CD4-positive, alpha-beta T cell treated with Interferon alpha-2 for 1 hour (primary cell): Measurements from ENCODE around the gene BPGM.

ENCODE experiments used
- DNase-seq, 2 donors: peaks; one replicate each; pipeline ENCODE4 v3.0.0-alpha.2; 2020 to 2022

BPGM gene

GRCh38 chr7:134699021-134699818 lies 52.6 kb downstream of the BPGM start:
- DNase-seq, result no peak

GRCh38 chr7:134699899-134700298 lies 53.2 kb downstream of the BPGM start:
- DNase-seq, result no peak

GRCh38 chr7:134701272-134701671 lies 54.6 kb downstream of the BPGM start:
- DNase-seq, result peak in 1 of 2 donors; percentile 52

GRCh38 chr7:134702366-134703240 lies 56.0 kb downstream of the BPGM start:
- DNase-seq, result no peak

- no peak for DNase-seq
Measured at GRCh38 chr7:134703241-134703594, 56.6 kb downstream of the BPGM start.

GRCh38 chr7:134703782-134704181 lies 57.1 kb downstream of the BPGM start:
- no peak for DNase-seq

GRCh38 chr7:134704827-134705226 lies 58.2 kb downstream of the BPGM start:
- no peak for DNase-seq

GRCh38 chr7:134705716-134706115 lies 59.1 kb downstream of the BPGM start:
- no peak for DNase-seq

- no peak for DNase-seq
Measured at GRCh38 chr7:134706468-134706867, 59.8 kb downstream of the BPGM start.

GRCh38 chr7:134707663-134708378 lies 61.2 kb downstream of the BPGM start:
- DNase-seq, result no peak

- no peak for DNase-seq
Measured at GRCh38 chr7:134708692-134709091, 62.0 kb downstream of the BPGM start.

GRCh38 chr7:134709197-134709596 lies 62.5 kb downstream of the BPGM start:
- DNase-seq, result no peak

GRCh38 chr7:134710511-134710853 lies 63.8 kb downstream of the BPGM start:
- no peak for DNase-seq

- peak; percentile 36 to 61 for DNase-seq
Measured at GRCh38 chr7:134710854-134711624, 64.4 kb downstream of the BPGM start.

- no peak for DNase-seq
Measured at GRCh38 chr7:134712196-134712595, 65.5 kb downstream of the BPGM start.

- DNase-seq, result no peak
Measured at GRCh38 chr7:134714470-134715205, 68.0 kb downstream of the BPGM start.

GRCh38 chr7:134718211-134718875 lies 71.7 kb downstream of the BPGM start:
- DNase-seq, result no peak

- no peak for DNase-seq
Measured at GRCh38 chr7:134720091-134720935, 73.7 kb downstream of the BPGM start.

- DNase-seq, result no peak
Measured at GRCh38 chr7:134721171-134721570, 74.5 kb downstream of the BPGM start.

- DNase-seq, result no peak
Measured at GRCh38 chr7:134722786-134723322, 76.2 kb downstream of the BPGM start.
